ENCODE results near the gene VASH2.

The VASH2 gene

DNA sequence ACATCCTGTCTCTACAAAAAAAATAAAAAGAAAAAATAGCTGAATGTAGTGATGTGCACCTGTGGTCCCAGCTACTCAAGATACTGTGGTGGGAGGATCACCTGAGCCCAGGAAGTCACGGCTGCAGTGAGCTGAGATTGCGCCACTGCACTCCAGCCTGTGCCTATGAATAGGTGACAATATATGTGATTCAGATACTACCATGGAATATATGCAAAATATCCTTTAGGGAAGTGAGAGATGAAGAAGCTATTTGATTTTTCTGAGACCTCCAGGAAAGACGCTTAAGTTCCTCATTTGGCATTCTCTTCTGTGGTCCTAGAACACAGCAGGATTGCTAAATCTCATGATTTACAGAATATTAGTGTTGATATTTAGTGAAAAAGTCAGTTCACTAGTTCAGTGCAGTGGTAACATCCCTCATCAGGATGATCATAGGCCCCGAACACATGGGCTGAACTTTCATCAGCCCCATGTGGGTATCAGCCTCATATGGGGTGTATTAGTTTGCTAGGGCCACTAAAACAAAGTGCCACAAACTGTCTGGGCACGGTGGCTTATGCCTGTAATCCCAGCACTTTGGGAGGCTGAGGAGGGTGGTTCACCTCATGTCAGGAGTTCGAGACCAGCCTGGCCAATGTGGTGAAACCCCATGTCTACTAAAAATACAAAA, 6.0 kb upstream of the VASH2 start:
- Histone ChIP-seq H3K79me2 (ENCODE audit: insufficient read depth, low read length) (no peaks in the 10 kb centered on the region), H3F3A (ENCODE audit: insufficient read depth) (no peaks in the 10 kb centered on the region), H3K4me2 (ENCODE audit: low read depth, low read length, poor library complexity, severe bottlenecking) (no peak overlapping the region), H3K9ac (ENCODE audit: low read length) (no peak overlapping the region), H3K27me3 (ENCODE audit: low read length) (no peaks in the 10 kb centered on the region), H2AFZ (ENCODE audit: low read depth, low read length, severe bottlenecking) (no peak overlapping the region), H3K27ac (ENCODE audit: low read depth, low read length) (no peak overlapping the region), H3K9me2 (replicated peaks; ENCODE audit: insufficient read depth, low read length) (no peaks in the 10 kb centered on the region), H3K4me3 (ENCODE audit: insufficient read depth, low read length, poor library complexity, severe bottlenecking) (no peak overlapping the region), H3K36me3 (ENCODE audit: low read length) (no peaks in the 10 kb centered on the region), H4K20me1 (ENCODE audit: low read depth, low read length) (no peaks in the 10 kb centered on the region), H3K9me3 (ENCODE audit: insufficient read depth, low read length) (no peaks in the 10 kb centered on the region)
- TF ChIP-seq EZH2phosphoT487 (conservative IDR thresholded peaks at IDR 0.05; ENCODE audit: low read length) = no peak
- TF ChIP-seq, protein P1, sequence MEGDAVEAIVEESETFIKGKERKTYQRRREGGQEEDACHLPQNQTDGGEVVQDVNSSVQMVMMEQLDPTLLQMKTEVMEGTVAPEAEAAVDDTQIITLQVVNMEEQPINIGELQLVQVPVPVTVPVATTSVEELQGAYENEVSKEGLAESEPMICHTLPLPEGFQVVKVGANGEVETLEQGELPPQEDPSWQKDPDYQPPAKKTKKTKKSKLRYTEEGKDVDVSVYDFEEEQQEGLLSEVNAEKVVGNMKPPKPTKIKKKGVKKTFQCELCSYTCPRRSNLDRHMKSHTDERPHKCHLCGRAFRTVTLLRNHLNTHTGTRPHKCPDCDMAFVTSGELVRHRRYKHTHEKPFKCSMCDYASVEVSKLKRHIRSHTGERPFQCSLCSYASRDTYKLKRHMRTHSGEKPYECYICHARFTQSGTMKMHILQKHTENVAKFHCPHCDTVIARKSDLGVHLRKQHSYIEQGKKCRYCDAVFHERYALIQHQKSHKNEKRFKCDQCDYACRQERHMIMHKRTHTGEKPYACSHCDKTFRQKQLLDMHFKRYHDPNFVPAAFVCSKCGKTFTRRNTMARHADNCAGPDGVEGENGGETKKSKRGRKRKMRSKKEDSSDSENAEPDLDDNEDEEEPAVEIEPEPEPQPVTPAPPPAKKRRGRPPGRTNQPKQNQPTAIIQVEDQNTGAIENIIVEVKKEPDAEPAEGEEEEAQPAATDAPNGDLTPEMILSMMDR (IDR thresholded peaks at IDR 0.05; ENCODE audit: insufficient read depth, low read length, poor library complexity, severe bottlenecking) = no peak

DNA sequence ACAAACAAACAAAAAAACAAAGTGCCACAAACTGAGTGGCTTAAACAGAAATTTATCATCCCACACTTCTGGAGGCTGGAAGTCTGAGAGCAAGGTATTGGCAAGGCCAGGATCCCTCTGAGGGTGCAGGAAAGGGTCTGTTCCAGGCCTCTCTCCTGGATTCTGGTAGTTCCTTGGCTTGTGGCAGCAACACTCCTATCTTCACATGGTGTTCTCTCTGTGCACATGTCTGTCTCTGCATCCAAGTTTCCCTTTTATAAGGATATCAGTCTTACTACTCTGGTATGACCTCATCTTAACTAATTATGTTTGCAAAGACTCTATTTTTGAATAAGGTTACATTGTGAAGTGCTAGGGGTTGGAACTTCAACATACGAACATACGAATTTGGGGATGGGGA, 5.3 kb upstream of the VASH2 start:
- TF ChIP-seq, protein P1 (IDR thresholded peaks at IDR 0.05; ENCODE audit: insufficient read depth, low read length, poor library complexity, severe bottlenecking) = no peak
- TF ChIP-seq EZH2phosphoT487 (conservative IDR thresholded peaks at IDR 0.05; ENCODE audit: low read length) = no peak
- no peaks in the 10 kb centered on the region for H3K36me3 ChIP-seq (ENCODE audit: low read length)
- no peaks in the 10 kb centered on the region for H4K20me1 ChIP-seq (ENCODE audit: low read depth, low read length)
- H2AFZ ChIP-seq (ENCODE audit: low read depth, low read length, severe bottlenecking) = no peak overlapping the region
- no peaks in the 10 kb centered on the region for H3K9me3 ChIP-seq (ENCODE audit: insufficient read depth, low read length)
- no peaks in the 10 kb centered on the region for H3K9me2 ChIP-seq (replicated peaks; ENCODE audit: insufficient read depth, low read length)
- no peaks in the 10 kb centered on the region for H3F3A ChIP-seq (ENCODE audit: insufficient read depth)
- no peaks in the 10 kb centered on the region for H3K79me2 ChIP-seq (ENCODE audit: insufficient read depth, low read length)
- H3K27ac ChIP-seq (ENCODE audit: low read depth, low read length) = no peak overlapping the region
- no peak overlapping the region for H3K9ac ChIP-seq (ENCODE audit: low read length)
- no peak overlapping the region for H3K4me2 ChIP-seq (ENCODE audit: low read depth, low read length, poor library complexity, severe bottlenecking)
- H3K27me3 ChIP-seq (ENCODE audit: low read length) = no peaks in the 10 kb centered on the region
- H3K4me3 ChIP-seq (ENCODE audit: insufficient read depth, low read length, poor library complexity, severe bottlenecking) = no peak overlapping the region

DNA sequence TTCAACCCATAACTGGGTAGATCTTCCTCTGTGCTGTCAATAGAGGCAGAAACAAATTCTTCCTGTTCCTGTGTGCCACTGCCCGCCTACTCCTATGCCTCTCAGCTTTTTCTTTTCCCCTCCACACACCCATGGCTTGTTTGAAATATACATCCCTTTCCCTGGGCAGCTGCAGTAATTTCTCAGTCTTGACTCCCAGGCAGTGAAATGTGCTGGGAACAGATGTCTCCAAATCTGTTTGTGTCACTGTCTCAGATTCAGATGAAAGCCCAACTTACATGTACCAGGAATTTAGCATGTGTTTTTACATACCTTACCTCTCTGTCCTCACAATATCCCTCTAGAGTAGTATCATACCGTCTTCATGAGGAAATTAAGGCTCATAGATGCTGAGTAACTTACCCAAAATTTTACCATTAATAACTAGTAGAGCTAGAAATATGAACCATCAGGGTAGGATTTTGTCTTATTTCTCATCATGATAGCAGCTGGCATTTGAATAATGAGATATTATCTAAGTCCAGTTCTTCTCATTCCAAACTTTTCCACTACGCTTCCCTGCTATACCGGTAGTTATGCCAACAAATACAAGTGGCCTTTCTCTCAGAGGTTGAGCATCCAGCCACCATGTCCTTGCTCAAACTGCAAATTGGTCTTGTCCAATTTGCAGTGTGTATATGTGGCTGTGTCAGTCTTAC, 4.7 kb upstream of the VASH2 start:
- H3K27ac ChIP-seq (ENCODE audit: low read depth, low read length) = no peak overlapping the region
- TF ChIP-seq, protein P1 (IDR thresholded peaks at IDR 0.05; ENCODE audit: insufficient read depth, low read length, poor library complexity, severe bottlenecking) = no peak
- no peak for TF ChIP-seq EZH2phosphoT487 (conservative IDR thresholded peaks at IDR 0.05; ENCODE audit: low read length)
- no peaks in the 10 kb centered on the region for H3K36me3 ChIP-seq (ENCODE audit: low read length)
- no peaks in the 10 kb centered on the region for H3K27me3 ChIP-seq (ENCODE audit: low read length)
- no peaks in the 10 kb centered on the region for H3K79me2 ChIP-seq (ENCODE audit: insufficient read depth, low read length)
- H4K20me1 ChIP-seq (ENCODE audit: low read depth, low read length) = no peaks in the 10 kb centered on the region
- H2AFZ ChIP-seq (ENCODE audit: low read depth, low read length, severe bottlenecking) = no peak overlapping the region
- no peaks in the 10 kb centered on the region for H3F3A ChIP-seq (ENCODE audit: insufficient read depth)
- no peak overlapping the region for H3K9ac ChIP-seq (ENCODE audit: low read length)
- no peak overlapping the region for H3K4me2 ChIP-seq (ENCODE audit: low read depth, low read length, poor library complexity, severe bottlenecking)
- no peak overlapping the region for H3K4me3 ChIP-seq (ENCODE audit: insufficient read depth, low read length, poor library complexity, severe bottlenecking)
- H3K9me2 ChIP-seq (replicated peaks; ENCODE audit: insufficient read depth, low read length) = no peaks in the 10 kb centered on the region
- H3K9me3 ChIP-seq (ENCODE audit: insufficient read depth, low read length) = no peaks in the 10 kb centered on the region
